ENCODE measurements around the gene SST.

DNA sequence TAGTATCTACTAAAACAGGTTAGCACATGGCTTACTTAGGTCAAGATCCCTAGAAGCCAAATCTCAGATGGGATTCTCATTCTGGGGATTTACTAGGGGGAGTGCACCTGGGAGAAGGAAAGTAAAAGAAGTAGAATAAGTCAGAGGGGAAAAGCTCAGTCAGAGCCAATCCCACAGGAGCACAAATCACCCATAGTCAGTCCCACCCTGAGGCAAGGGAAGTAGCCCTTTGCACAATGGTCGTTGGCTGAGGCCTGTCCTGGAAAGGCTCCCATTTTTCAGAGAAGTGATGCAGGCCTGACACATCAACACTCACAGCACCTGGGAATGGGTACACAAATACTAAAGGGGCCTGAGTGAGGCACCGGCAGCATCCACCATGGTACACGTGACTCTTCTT lies 39.8 kb downstream of the SST start:
- TF ChIP-seq, protein P1, sequence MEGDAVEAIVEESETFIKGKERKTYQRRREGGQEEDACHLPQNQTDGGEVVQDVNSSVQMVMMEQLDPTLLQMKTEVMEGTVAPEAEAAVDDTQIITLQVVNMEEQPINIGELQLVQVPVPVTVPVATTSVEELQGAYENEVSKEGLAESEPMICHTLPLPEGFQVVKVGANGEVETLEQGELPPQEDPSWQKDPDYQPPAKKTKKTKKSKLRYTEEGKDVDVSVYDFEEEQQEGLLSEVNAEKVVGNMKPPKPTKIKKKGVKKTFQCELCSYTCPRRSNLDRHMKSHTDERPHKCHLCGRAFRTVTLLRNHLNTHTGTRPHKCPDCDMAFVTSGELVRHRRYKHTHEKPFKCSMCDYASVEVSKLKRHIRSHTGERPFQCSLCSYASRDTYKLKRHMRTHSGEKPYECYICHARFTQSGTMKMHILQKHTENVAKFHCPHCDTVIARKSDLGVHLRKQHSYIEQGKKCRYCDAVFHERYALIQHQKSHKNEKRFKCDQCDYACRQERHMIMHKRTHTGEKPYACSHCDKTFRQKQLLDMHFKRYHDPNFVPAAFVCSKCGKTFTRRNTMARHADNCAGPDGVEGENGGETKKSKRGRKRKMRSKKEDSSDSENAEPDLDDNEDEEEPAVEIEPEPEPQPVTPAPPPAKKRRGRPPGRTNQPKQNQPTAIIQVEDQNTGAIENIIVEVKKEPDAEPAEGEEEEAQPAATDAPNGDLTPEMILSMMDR (IDR thresholded peaks at IDR 0.05), result no peak
- no peak for TF ChIP-seq POLR2A (IDR thresholded peaks at IDR 0.05)

Measured in uterus (tissue), 2 donors.